Prostate gland (tissue), 2 donors: ENCODE results near the gene BIRC7. TPM values are rescaled to one million over a fixed set of nuclear protein-coding genes. Genes with fewer than 3 reads are reported as not detected.

ENCODE experiments used
- DNase-seq: peaks from one replicate; pipeline ENCODE4 v3.0.0-alpha.2; 2019; ENCODE audit warnings: low spot score
- H3K27ac ChIP-seq, 2 donors: fragments of 200-600 bp; sonication (generic); 2 replicates each; pipeline ENCODE4 v1.5.1; 2017 to 2019
- H3K27me3 ChIP-seq: fragments of 200-600 bp; sonication (generic); replicated peaks from 2 replicates; pipeline ENCODE4 v1.5.1; 2019; ENCODE audit not compliant: insufficient read depth
- H3K36me3 ChIP-seq, 2 donors: fragments of 200-600 bp; sonication (generic); 1 replicate in 1 of 2; 2 replicates in 1 of 2; pipeline versions ENCODE4 v1.5.1 to v1.8.1; 2017 to 2019
- H3K4me1 ChIP-seq: fragments of 200-600 bp; sonication (generic); replicated peaks from 2 replicates; pipeline ENCODE4 v1.5.1; 2019
- H3K4me3 ChIP-seq, 2 donors: fragments of 200-600 bp; sonication (generic); 2 replicates each; pipeline ENCODE4 v1.5.1; 2017 to 2019
- H3K9me3 ChIP-seq: fragments of 200-600 bp; sonication (generic); 2 replicates; pipeline ENCODE4 v1.5.1; 2017
- POLR2A ChIP-seq: fragments of 450-650 bp; IDR thresholded peaks from one replicate; pipeline ENCODE4 v1.6.1; 2016; ENCODE audit warnings: antibody characterized with exemption, mild to moderate bottlenecking
- POLR2AphosphoS5 ChIP-seq: sonication (generic); formaldehyde crosslinking; IDR thresholded peaks from one replicate; pipeline ENCODE4 v1.6.1; 2017; ENCODE audit warnings: antibody characterized with exemption
- WGBS: methylation state at CpG from one replicate; pipeline ENCODE4 v1.1.5; 2018; 5-methylcytosine and 5-hydroxymethylcytosine counted together
- intact Hi-C: fragments of 100-400 bp; cut with DNase I; formaldehyde crosslinking; loops from one replicate; pipeline ENCODE4 v1.14.2; 2022
- total RNA-seq, 2 donors: library from RNA; depleted of rRNA; stranded (reverse); fragments of >200 nt; gene quantifications; one replicate each; pipeline ENCODE4 v1.1.0, GENCODE V29; 2016
- TF ChIP-seq, protein P1 (sequence below), 4 experiments: fragments of 200-600 bp in 2 of 4; fragments of 450-650 bp in 2 of 4; sonication (generic) in 2 of 4; IDR thresholded peaks; 1 replicate in 3 of 4; 2 replicates in 1 of 4; pipeline ENCODE4 v1.5.1; 2016 to 2019; ENCODE audit warnings: antibody characterized with exemption in 4 of 4, mild to moderate bottlenecking in 2 of 4, moderate library complexity in 2 of 4

BIRC7 gene
- total RNA-seq, 2 donors from 2014 or later: not detected

DNA sequence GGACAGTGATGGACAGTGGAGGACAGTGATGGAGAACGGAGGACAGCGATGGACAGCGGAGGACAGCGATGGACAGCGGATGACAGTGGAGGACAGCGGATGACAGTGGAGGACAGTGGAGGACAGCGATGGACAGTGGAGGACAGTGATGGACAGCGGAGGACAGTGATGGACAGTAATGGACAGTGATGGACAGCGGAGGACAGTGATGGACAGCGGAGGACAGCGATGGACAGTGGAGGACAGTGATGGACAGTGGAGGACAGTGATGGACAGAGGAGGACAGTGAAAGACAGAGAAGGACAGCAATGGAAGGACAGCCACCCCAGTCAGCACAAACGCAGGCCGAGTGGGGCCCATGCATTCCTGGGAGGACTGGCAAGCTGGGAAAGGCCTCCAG is 21.9 kb downstream of the BIRC7 start:
- DNase-seq: no peak
- Histone ChIP-seq H3K27me3 (peaks cover 17% of the 10 kb centered on the region), H3K4me1 (no peaks in the 10 kb centered on the region), H3K27ac (no peak overlapping the region), H3K4me3 (no peak overlapping the region), H3K9me3 (no peaks in the 10 kb centered on the region), H3K36me3 (no peaks in the 10 kb centered on the region)
- intact Hi-C loops: no loop called here
- whole genome bisulfite sequencing: 88% methylated on average over 13 of the region's 13 CpGs
- TF ChIP-seq POLR2AphosphoS5 (no peak), POLR2A (no peak)
- TF ChIP-seq, protein P1, sequence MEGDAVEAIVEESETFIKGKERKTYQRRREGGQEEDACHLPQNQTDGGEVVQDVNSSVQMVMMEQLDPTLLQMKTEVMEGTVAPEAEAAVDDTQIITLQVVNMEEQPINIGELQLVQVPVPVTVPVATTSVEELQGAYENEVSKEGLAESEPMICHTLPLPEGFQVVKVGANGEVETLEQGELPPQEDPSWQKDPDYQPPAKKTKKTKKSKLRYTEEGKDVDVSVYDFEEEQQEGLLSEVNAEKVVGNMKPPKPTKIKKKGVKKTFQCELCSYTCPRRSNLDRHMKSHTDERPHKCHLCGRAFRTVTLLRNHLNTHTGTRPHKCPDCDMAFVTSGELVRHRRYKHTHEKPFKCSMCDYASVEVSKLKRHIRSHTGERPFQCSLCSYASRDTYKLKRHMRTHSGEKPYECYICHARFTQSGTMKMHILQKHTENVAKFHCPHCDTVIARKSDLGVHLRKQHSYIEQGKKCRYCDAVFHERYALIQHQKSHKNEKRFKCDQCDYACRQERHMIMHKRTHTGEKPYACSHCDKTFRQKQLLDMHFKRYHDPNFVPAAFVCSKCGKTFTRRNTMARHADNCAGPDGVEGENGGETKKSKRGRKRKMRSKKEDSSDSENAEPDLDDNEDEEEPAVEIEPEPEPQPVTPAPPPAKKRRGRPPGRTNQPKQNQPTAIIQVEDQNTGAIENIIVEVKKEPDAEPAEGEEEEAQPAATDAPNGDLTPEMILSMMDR (IDR thresholded peaks at IDR 0.05): no peak

DNA sequence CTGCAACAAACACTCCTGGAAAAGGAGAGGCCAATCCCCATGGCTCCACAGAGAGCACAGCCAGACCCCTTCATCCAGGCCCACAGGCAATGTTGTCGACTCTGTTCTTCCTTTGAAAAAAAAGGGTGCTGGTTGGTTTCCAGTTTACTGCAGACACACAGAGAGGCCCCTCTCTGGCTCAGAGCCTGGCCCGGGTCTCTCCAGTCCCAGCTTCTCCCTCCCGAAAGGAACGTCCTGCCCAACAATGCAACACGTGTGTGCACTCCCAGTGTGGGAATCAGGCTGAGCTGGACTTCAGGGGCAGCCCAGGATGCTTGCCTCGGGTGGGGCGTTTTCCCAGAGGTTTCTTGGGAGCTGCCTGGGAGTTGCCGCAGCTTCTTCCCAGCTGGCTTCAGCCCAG is 23.1 kb downstream of the BIRC7 start:
- TF ChIP-seq POLR2A (no peak), POLR2AphosphoS5 (no peak)
- TF ChIP-seq, protein P1 (IDR thresholded peaks at IDR 0.05): no peak
- intact Hi-C loops: no loop called here
- H3K27ac ChIP-seq: no peak overlapping the region
- DNase-seq: no peak
- WGBS: 33% methylated on average over 8 of the region's 8 CpGs
- no peaks in the 10 kb centered on the region for H3K9me3 ChIP-seq
- no peaks in the 10 kb centered on the region for H3K4me1 ChIP-seq
- no peak overlapping the region for H3K4me3 ChIP-seq
- peaks cover 16% of the 10 kb centered on the region for H3K27me3 ChIP-seq
- no peaks in the 10 kb centered on the region for H3K36me3 ChIP-seq

DNA sequence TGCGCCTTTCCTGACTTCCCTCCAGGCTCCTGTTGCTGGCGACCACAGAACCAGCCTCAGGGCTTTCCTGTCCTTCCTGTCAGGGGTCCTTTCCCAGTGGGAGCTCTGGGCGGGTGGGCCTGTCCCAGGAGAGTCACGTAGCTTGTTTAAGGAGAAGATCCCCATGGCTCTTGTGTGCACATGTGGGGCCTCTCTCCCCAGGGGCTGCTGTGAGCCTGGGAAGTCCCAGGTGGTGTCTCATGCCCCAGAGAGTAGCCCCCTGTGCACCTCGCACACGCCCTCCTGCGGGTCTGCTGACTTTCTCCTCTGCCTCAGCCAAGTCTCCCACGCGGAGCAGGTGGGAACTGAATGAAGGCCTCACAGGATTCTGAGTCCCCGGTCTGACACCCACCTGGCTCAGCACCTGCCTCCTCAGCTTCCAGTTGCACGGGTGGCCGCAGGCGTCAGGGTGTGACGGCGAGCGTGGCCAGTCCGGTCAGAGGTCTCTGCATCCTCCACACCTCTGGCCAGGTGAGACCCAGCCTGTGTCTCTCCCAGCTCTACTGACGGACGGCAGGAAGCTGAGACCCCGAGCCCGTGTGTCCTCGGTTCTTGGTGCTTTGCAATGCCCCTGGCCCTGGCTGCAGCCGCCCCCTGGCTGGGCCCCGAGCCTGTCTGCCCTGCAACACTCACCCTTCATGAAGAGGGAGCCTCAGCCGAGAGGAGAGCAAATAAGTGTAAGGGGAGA is 24.2 kb downstream of the BIRC7 start:
- Histone ChIP-seq H3K36me3 (no peaks in the 10 kb centered on the region), H3K27ac (no peak overlapping the region), H3K9me3 (no peaks in the 10 kb centered on the region), H3K4me1 (no peaks in the 10 kb centered on the region), H3K27me3 (peaks cover 7% of the 10 kb centered on the region), H3K4me3 (no peak overlapping the region)
- DNase-seq: no peak
- intact Hi-C loops: no loop called here
- 83% methylated on average over 25 of the region's 25 CpGs for WGBS
- TF ChIP-seq POLR2AphosphoS5 (no peak), POLR2A (no peak)
- TF ChIP-seq, protein P1 (IDR thresholded peaks at IDR 0.05): no peak

DNA sequence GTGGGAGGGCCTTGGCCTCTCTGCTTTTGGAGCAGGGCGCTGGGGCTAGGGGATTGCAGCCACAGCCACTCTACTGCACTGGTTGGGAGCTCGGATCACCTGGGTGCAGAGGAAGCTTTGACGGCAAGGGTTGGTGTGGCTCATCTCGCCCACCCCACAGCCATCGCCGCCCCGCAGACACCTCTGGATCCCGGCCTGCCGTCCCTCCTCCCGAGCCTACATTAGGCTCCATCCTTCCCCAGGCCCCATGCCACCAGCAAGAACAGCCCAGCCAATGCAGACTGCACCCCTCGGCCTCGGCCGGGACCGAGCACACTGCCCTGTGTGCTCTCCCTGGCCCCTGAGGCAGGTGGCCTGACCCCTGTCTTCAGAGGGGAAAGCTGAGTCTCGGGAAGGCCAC is 24.8 kb downstream of the BIRC7 start:
- TF ChIP-seq, protein P1 (IDR thresholded peaks at IDR 0.05): no peak
- TF ChIP-seq POLR2AphosphoS5 (no peak), POLR2A (no peak)
- H3K36me3 ChIP-seq: no peaks in the 10 kb centered on the region
- intact Hi-C loops: no loop called here
- no peaks in the 10 kb centered on the region for H3K9me3 ChIP-seq
- DNase-seq: no peak
- no peak overlapping the region for H3K4me3 ChIP-seq
- no peak overlapping the region for H3K27ac ChIP-seq
- H3K27me3 ChIP-seq: peaks cover 3% of the 10 kb centered on the region
- 86% methylated on average over 15 of the region's 15 CpGs for WGBS
- no peaks in the 10 kb centered on the region for H3K4me1 ChIP-seq
